CD14-positive monocyte (primary cell): Measurements from ENCODE around the gene FGGY. TPM values are rescaled to one million over a fixed set of nuclear protein-coding genes. Genes with fewer than 3 reads are reported as not detected.

Experiments used
- DNase-seq, 3 donors: peaks; one replicate each; pipeline ENCODE4 v3.0.0-alpha.2; 2011 to 2022
- H2AFZ ChIP-seq: 2 replicates; pipeline ENCODE4 v1.6.0; 2012; ENCODE audit warnings: mild to moderate bottlenecking, low read depth, low read length, inconsistent platforms; ENCODE audit not compliant: insufficient read depth, poor library complexity, severe bottlenecking
- H3K27ac ChIP-seq, 2 donors: 1 replicate in 1 of 2; 2 replicates in 1 of 2; pipeline ENCODE4 v1.5.1; 2012 to 2013; ENCODE audit warnings: low read length in 2 of 2, control low read depth in 1 of 2, inconsistent platforms in 1 of 2, low read depth in 1 of 2, mild to moderate bottlenecking in 1 of 2
- H3K27me3 ChIP-seq, 2 donors: one replicate each; pipeline versions ENCODE4 v1.6.0 to v1.6.1; 2011 to 2013; ENCODE audit warnings: low read length in 2 of 2; ENCODE audit not compliant: control insufficient read depth in 2 of 2, insufficient read depth in 2 of 2
- H3K36me3 ChIP-seq, 2 donors: replicated peaks in 1 of 2; 1 replicate in 1 of 2; 2 replicates in 1 of 2; pipeline versions ENCODE4 v1.5.1 to v1.6.1; 2012 to 2013; ENCODE audit warnings: low read length in 2 of 2, control low read depth in 1 of 2, inconsistent platforms in 1 of 2, mild to moderate bottlenecking in 1 of 2; ENCODE audit not compliant: insufficient read depth in 2 of 2, control insufficient read depth in 1 of 2
- H3K4me1 ChIP-seq, 2 donors: 1 replicate in 1 of 2; 2 replicates in 1 of 2; pipeline versions ENCODE4 v1.5.1 to v1.6.1; 2012 to 2013; ENCODE audit warnings: low read length in 2 of 2, control low read depth in 1 of 2, inconsistent platforms in 1 of 2, mild to moderate bottlenecking in 1 of 2, moderate library complexity in 1 of 2; ENCODE audit not compliant: insufficient read depth in 2 of 2, control insufficient read depth in 1 of 2
- H3K4me2 ChIP-seq: replicated peaks from 2 replicates; pipeline ENCODE3; 2012; ENCODE audit warnings: low read length, moderate library complexity, mild to moderate bottlenecking; ENCODE audit not compliant: poor library complexity, severe bottlenecking; ENCODE audit errors: extremely low read depth
- H3K4me3 ChIP-seq, 3 experiments: fragments of 200-600 bp in 1 of 3; sonication (generic) in 1 of 3; replicated peaks in 1 of 3; 1 replicate in 2 of 3; 2 replicates in 1 of 3; pipeline ENCODE4 v1.5.1; 2011 to 2013; ENCODE audit warnings: low read length in 3 of 3, mild to moderate bottlenecking in 3 of 3, control low read depth in 2 of 3, low read depth in 2 of 3, inconsistent platforms in 1 of 3, moderate library complexity in 1 of 3
- H3K79me2 ChIP-seq: 2 replicates; pipeline ENCODE4 v1.6.0; 2012; ENCODE audit warnings: mild to moderate bottlenecking, control low read depth, inconsistent platforms, low read length, moderate library complexity; ENCODE audit not compliant: insufficient read depth
- H3K9ac ChIP-seq: 2 replicates; pipeline ENCODE4 v1.6.0; 2017; ENCODE audit warnings: low read length, mild to moderate bottlenecking; ENCODE audit not compliant: insufficient read depth, poor library complexity, severe bottlenecking
- H3K9me3 ChIP-seq, 2 donors: replicated peaks in 1 of 2; 1 replicate in 1 of 2; 2 replicates in 1 of 2; pipeline versions ENCODE4 v1.5.1 to v1.6.1; 2012 to 2013; ENCODE audit warnings: low read length in 2 of 2, control low read depth in 1 of 2; ENCODE audit not compliant: control insufficient read depth in 1 of 2, insufficient read depth in 1 of 2
- H4K20me1 ChIP-seq: 2 replicates; pipeline ENCODE4 v1.6.0; 2012; ENCODE audit warnings: mild to moderate bottlenecking, low read length, control low read depth, moderate library complexity; ENCODE audit not compliant: insufficient read depth
- H3K27ac Mint-ChIP-seq, 7 donors: one replicate each; pipeline ENCODE4 v1.8.0; 2020; ENCODE audit warnings: mild to moderate bottlenecking in 7 of 7, mixed read lengths in 7 of 7, moderate library complexity in 6 of 7, inconsistent platforms in 2 of 7
- H3K27me3 Mint-ChIP-seq, 3 donors: one replicate each; pipeline ENCODE4 v1.8.0; 2021 to 2022; ENCODE audit warnings: low read depth in 3 of 3, mild to moderate bottlenecking in 3 of 3, mixed read lengths in 3 of 3, moderate library complexity in 3 of 3, inconsistent platforms in 1 of 3
- H3K36me3 Mint-ChIP-seq, 2 donors: one replicate each; pipeline ENCODE4 v1.8.0; 2020; ENCODE audit warnings: mixed read lengths in 2 of 2, inconsistent platforms in 1 of 2, mild to moderate bottlenecking in 1 of 2
- H3K4me1 Mint-ChIP-seq: one replicate; pipeline ENCODE4 v1.8.0; 2020; ENCODE audit warnings: mild to moderate bottlenecking, mixed read lengths
- H3K4me3 Mint-ChIP-seq, 2 donors: one replicate each; pipeline ENCODE4 v1.8.0; 2020; ENCODE audit warnings: mild to moderate bottlenecking in 2 of 2, mixed read lengths in 2 of 2, moderate library complexity in 1 of 2
- H3K9me3 Mint-ChIP-seq, 7 donors: one replicate each; pipeline ENCODE4 v1.8.0; 2020 to 2022; ENCODE audit warnings: mixed read lengths in 7 of 7, mild to moderate bottlenecking in 6 of 7, moderate library complexity in 6 of 7, inconsistent platforms in 2 of 7
- WGBS: methylation state at CpG from one replicate; pipeline ENCODE4 v1.1.5; 2013; ENCODE audit warnings: missing lambda C conversion rate; ENCODE audit not compliant: insufficient coverage; 5-methylcytosine and 5-hydroxymethylcytosine counted together
- intact Hi-C, 2 donors: fragments of 100-400 bp; cut with micrococcal nuclease; formaldehyde crosslinking; loops; one replicate each; pipeline versions ENCODE4 v1.15.0 to v1.15.1; 2023
- polyA plus RNA-seq, 3 donors: library from polyadenylated mRNA; depleted of rRNA in 1 of 3; unstranded in 2 of 3; stranded (reverse) in 1 of 3; fragments of 300-500 nt in 2 of 3; fragments of >200 nt in 1 of 3; fragmentation: Illumina TruSeq in 2 of 3; gene quantifications; 1 replicate in 2 of 3; 2 replicates in 1 of 3; pipeline ENCODE4 v1.2.3, GENCODE V29; 2012 to 2021
- TF ChIP-seq, protein P1 (sequence below): fragments of 200-600 bp; IDR thresholded peaks from one replicate; pipeline ENCODE4 v1.8.0; 2022; ENCODE audit warnings: antibody characterized with exemption, mild to moderate bottlenecking

The FGGY gene
- polyA plus RNA-seq, 3 donors = 2.3 to 4.3 (median 2.9) TPM

GRCh38 chr1:59360729-59361128, 63.8 kb downstream of the FGGY start:
- no peak overlapping the region for H2AFZ ChIP-seq
- WGBS = 100% methylated on average over 2 of the region's 2 CpGs

DNA sequence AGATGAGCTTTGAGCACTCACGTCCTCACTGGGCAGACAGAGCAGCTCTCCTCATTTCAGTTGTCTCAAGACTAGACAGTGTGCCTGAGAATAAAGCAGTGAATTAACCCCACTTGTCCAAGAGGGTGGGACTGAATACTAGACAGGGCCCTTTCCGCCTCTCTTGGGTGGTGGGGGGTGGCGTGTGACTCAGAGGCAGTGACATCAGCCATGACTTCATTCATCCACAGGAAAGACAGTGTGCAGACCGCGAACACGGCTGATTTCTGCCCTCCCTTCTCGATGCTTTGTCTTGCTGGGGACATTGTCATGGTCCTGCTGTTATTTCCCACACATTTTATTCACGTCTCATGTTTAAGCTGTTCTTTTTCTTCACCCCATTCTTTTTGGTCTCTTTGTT, 64.9 kb downstream of the FGGY start:
- peak overlapping the region in 1 of 7 donors; percentile 0 for H3K27ac Mint-ChIP-seq

More at GRCh38 chr1:59360729-59361128, 63.8 kb downstream of the FGGY start:
- intact Hi-C loops = no loop called here
- no peak for DNase-seq
- no peaks in the 10 kb centered on the region for H3K9me3 Mint-ChIP-seq
- H3K27ac Mint-ChIP-seq = no peak overlapping the region
- H3K9me3 ChIP-seq = no peaks in the 10 kb centered on the region
- no peaks in the 10 kb centered on the region for H3K4me1 Mint-ChIP-seq
- H4K20me1 ChIP-seq = no peaks in the 10 kb centered on the region
- H3K79me2 ChIP-seq = no peaks in the 10 kb centered on the region
- H3K36me3 Mint-ChIP-seq = peaks cover 0 to 10% of the 10 kb centered on the region in 2 donors
- H3K27ac ChIP-seq = no peak overlapping the region
- no peak overlapping the region for H3K4me2 ChIP-seq
- H3K4me1 ChIP-seq = no peaks in the 10 kb centered on the region
- no peak overlapping the region for H3K4me3 ChIP-seq
- TF ChIP-seq, protein P1, sequence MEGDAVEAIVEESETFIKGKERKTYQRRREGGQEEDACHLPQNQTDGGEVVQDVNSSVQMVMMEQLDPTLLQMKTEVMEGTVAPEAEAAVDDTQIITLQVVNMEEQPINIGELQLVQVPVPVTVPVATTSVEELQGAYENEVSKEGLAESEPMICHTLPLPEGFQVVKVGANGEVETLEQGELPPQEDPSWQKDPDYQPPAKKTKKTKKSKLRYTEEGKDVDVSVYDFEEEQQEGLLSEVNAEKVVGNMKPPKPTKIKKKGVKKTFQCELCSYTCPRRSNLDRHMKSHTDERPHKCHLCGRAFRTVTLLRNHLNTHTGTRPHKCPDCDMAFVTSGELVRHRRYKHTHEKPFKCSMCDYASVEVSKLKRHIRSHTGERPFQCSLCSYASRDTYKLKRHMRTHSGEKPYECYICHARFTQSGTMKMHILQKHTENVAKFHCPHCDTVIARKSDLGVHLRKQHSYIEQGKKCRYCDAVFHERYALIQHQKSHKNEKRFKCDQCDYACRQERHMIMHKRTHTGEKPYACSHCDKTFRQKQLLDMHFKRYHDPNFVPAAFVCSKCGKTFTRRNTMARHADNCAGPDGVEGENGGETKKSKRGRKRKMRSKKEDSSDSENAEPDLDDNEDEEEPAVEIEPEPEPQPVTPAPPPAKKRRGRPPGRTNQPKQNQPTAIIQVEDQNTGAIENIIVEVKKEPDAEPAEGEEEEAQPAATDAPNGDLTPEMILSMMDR = no peak
- H3K4me3 Mint-ChIP-seq = no peak overlapping the region
- no peaks in the 10 kb centered on the region for H3K36me3 ChIP-seq
- peaks cover 0 to 2% (median 0%) of the 10 kb centered on the region in 3 donors for H3K27me3 Mint-ChIP-seq
- H3K27me3 ChIP-seq = no peaks in the 10 kb centered on the region
- no peak overlapping the region for H3K9ac ChIP-seq

More for the DNA sequence above, 64.9 kb downstream of the FGGY start:
- no peaks in the 10 kb centered on the region for H3K36me3 ChIP-seq
- H3K79me2 ChIP-seq = no peaks in the 10 kb centered on the region
- TF ChIP-seq, protein P1 = no peak
- no peak overlapping the region for H3K27ac ChIP-seq
- no peak overlapping the region for H3K4me3 Mint-ChIP-seq
- no peak for DNase-seq
- no peak overlapping the region for H3K4me3 ChIP-seq
- H3K36me3 Mint-ChIP-seq = peaks cover 0 to 10% of the 10 kb centered on the region in 2 donors
- H3K27me3 Mint-ChIP-seq = peaks cover 0 to 2% (median 0%) of the 10 kb centered on the region in 3 donors
- WGBS = 95% methylated on average over 8 of the region's 8 CpGs
- no peak overlapping the region for H2AFZ ChIP-seq
- H3K4me2 ChIP-seq = no peak overlapping the region
- intact Hi-C loops = no loop called here
- peaks cover 3% of the 10 kb centered on the region for H3K4me1 Mint-ChIP-seq
- peaks cover 2% of the 10 kb centered on the region in 2 donors for H3K4me1 ChIP-seq
- H4K20me1 ChIP-seq = no peaks in the 10 kb centered on the region
- no peaks in the 10 kb centered on the region for H3K9me3 Mint-ChIP-seq
- no peak overlapping the region for H3K9ac ChIP-seq
- no peaks in the 10 kb centered on the region for H3K9me3 ChIP-seq
- H3K27me3 ChIP-seq = no peaks in the 10 kb centered on the region
